Naive thymus-derived CD4-positive, alpha-beta T cell (primary cell): Measurements from ENCODE around the gene XRCC1. TPM values are rescaled to one million over a fixed set of nuclear protein-coding genes. Genes with fewer than 3 reads are reported as not detected.

Experiments used
- ATAC-seq: fragments of 150-1000 bp; cut with Tn5 transposase; 2 replicates; pipeline ENCODE4 v1.10.0; 2021; ENCODE audit warnings: mild to moderate bottlenecking, moderate library complexity
- CTCF ChIA-PET: fragments of 350-600 bp; sonication (Branson Sonifier 250); formaldehyde crosslinking; loops from one replicate; lab custom pipeline; 2021; ENCODE audit warnings: antibody characterized with exemption; lab: Charles Lee
- POLR2A ChIA-PET: fragments of 350-600 bp; sonication (Branson Sonifier 250); formaldehyde crosslinking; loops from one replicate; lab custom pipeline; 2021; ENCODE audit warnings: antibody characterized with exemption, inconsistent platforms; lab: Charles Lee
- DNase-seq, 9 donors: peaks; one replicate each; pipeline versions ENCODE4 v3.0.0 to v3.0.0-alpha.2; 2020 to 2022; ENCODE audit warnings: mixed read lengths in 1 of 9
- H3K27ac ChIP-seq: one replicate; pipeline ENCODE4 v1.7.0; 2013; ENCODE audit warnings: mild to moderate bottlenecking, low read depth, low read length, moderate library complexity
- H3K27me3 ChIP-seq, 2 donors: one replicate each; pipeline ENCODE4 v1.7.0; 2013; ENCODE audit warnings: low read length in 2 of 2, mild to moderate bottlenecking in 2 of 2, moderate library complexity in 2 of 2; ENCODE audit not compliant: control insufficient read depth in 2 of 2, insufficient read depth in 2 of 2
- H3K36me3 ChIP-seq, 3 experiments: 1 replicate in 2 of 3; 2 replicates in 1 of 3; pipeline ENCODE4 v1.7.0; 2013; ENCODE audit warnings: low read length in 3 of 3, mild to moderate bottlenecking in 3 of 3, moderate library complexity in 1 of 3; ENCODE audit not compliant: insufficient read depth in 3 of 3, control insufficient read depth in 2 of 3
- H3K4me1 ChIP-seq, 2 donors: one replicate each; pipeline ENCODE4 v1.7.0; 2013; ENCODE audit warnings: low read length in 2 of 2, mild to moderate bottlenecking in 2 of 2, moderate library complexity in 1 of 2; ENCODE audit not compliant: control insufficient read depth in 2 of 2, insufficient read depth in 2 of 2
- H3K4me3 ChIP-seq: 2 replicates; pipeline ENCODE4 v1.7.0; 2013; ENCODE audit warnings: mild to moderate bottlenecking, low read length
- H3K9me3 ChIP-seq, 3 experiments: 1 replicate in 2 of 3; 2 replicates in 1 of 3; pipeline ENCODE4 v1.7.0; 2013; ENCODE audit warnings: low read length in 3 of 3; ENCODE audit not compliant: control insufficient read depth in 2 of 3
- H3K27ac Mint-ChIP-seq, 9 donors: one replicate each; pipeline ENCODE4 v1.8.0; 2020 to 2022; ENCODE audit warnings: mixed read lengths in 9 of 9, mild to moderate bottlenecking in 8 of 9, moderate library complexity in 5 of 9, inconsistent platforms in 2 of 9
- H3K27me3 Mint-ChIP-seq, 5 donors: one replicate each; pipeline ENCODE4 v1.8.0; 2021 to 2022; ENCODE audit warnings: mixed read lengths in 5 of 5, mild to moderate bottlenecking in 1 of 5
- H3K36me3 Mint-ChIP-seq, 5 donors: one replicate each; pipeline ENCODE4 v1.8.0; 2020 to 2022; ENCODE audit warnings: mixed read lengths in 5 of 5, mild to moderate bottlenecking in 3 of 5, inconsistent platforms in 1 of 5
- H3K4me1 Mint-ChIP-seq, 7 donors: one replicate each; pipeline ENCODE4 v1.8.0; 2020 to 2022; ENCODE audit warnings: mixed read lengths in 7 of 7, mild to moderate bottlenecking in 3 of 7, inconsistent platforms in 1 of 7
- H3K4me3 Mint-ChIP-seq, 10 donors: one replicate each; pipeline ENCODE4 v1.8.0; 2020 to 2022; ENCODE audit warnings: mild to moderate bottlenecking in 10 of 10, mixed read lengths in 10 of 10, moderate library complexity in 6 of 10, inconsistent platforms in 2 of 10
- H3K9me3 Mint-ChIP-seq, 11 donors: one replicate each; pipeline ENCODE4 v1.8.0; 2020 to 2022; ENCODE audit warnings: mixed read lengths in 11 of 11, mild to moderate bottlenecking in 4 of 11, inconsistent platforms in 1 of 11, moderate library complexity in 1 of 11
- intact Hi-C, 2 donors: fragments of 100-400 bp; cut with micrococcal nuclease; formaldehyde crosslinking; loops; one replicate each; pipeline ENCODE4 v1.15.1; 2023
- polyA plus RNA-seq, 2 donors: library from polyadenylated mRNA; unstranded; fragments of 300-500 nt; fragmentation: Illumina TruSeq; gene quantifications; one replicate each; pipeline ENCODE4 v1.2.3, GENCODE V29; 2021
- total RNA-seq, 6 experiments: library from RNA in 5 of 6; stranded (reverse) in 5 of 6; gene quantifications; 1 replicate in 5 of 6; 2 replicates in 1 of 6; pipeline ENCODE4 v1.2.3 and lab custom pipeline; 2021 to 2026

XRCC1 gene
- total and polyA plus RNA-seq, 7 experiments from 2014 or later, result 27.2 to 36.1 (median 34.8) TPM

DNA sequence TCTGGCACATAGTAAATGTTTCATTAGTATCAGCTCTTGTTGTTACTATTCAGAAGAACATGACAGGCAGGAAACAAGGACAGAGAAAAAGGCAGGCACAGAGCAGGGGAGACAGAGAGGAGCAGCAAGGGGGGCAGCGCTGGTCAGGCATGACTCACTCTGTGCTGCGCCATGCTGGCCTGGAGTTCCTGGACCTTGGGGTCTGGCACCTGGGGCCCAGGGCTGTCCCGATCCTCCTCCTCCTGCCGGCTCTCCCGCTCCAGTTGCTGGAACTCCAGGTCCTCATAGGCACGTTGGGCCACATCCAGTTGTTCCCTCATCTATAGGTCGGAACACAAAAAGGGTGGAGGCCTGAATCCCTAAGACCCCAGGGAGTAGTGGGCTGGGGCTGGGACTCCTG lies 78.4 kb downstream of the XRCC1 start:
- H3K27ac Mint-ChIP-seq, result peak overlapping the region in 1 of 9 donors; percentile 59
- peaks cover 12 to 27% (median 25%) of the 10 kb centered on the region in 5 donors for H3K36me3 Mint-ChIP-seq

DNA sequence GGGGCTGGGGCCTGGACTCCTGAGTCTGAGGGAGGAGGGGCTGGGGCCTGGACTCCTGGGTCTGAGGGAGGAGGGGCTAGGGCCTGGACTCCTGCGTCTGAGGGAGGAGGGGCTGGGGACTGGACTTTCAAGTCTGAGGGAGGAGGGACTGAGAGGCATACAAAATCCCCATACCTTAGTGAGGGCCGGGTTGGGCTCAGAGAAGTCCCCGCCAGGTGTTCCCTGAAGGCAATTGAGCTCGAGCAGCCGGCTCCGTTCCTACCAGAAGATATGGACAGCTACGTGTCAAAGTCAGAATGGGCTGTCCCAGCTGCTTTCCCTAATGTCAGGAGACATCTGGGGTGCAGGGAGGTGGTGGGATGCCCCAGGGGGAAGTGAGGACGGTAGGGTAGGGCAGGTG lies 80.2 kb downstream of the XRCC1 start:
- H3K27me3 Mint-ChIP-seq, result no peaks in the 10 kb centered on the region
- intact Hi-C loops, result no loop called here
- Histone ChIP-seq H3K27ac (no peak overlapping the region), H3K4me1 (no peaks in the 10 kb centered on the region), H3K4me3 (no peak overlapping the region), H3K27me3 (no peaks in the 10 kb centered on the region), H3K9me3 (no peaks in the 10 kb centered on the region), H3K36me3 (peaks cover 0 to 62% (median 4%) of the 10 kb centered on the region in 3 experiments)
- DNase-seq (no peak), ATAC-seq (no peak)
- CTCF ChIA-PET, result interaction anchor here (0.8 kb wide), 1 partner anchor 48 kb away, joined by 3 read pairs; no protein-coding TSS in a partner anchor
- H3K4me1 Mint-ChIP-seq, result peaks cover 2 to 18% (median 8%) of the 10 kb centered on the region in 7 donors
- no peak overlapping the region for H3K4me3 Mint-ChIP-seq
- H3K36me3 Mint-ChIP-seq, result peaks cover 12 to 23% (median 17%) of the 10 kb centered on the region in 5 donors
- H3K27ac Mint-ChIP-seq, result no peak overlapping the region
- POLR2A ChIA-PET, result interaction anchor here (1.0 kb wide), 1 partner anchor 12 kb away, joined by 3 read pairs; no protein-coding TSS in a partner anchor
- no peaks in the 10 kb centered on the region for H3K9me3 Mint-ChIP-seq

More for the DNA sequence above, 78.4 kb downstream of the XRCC1 start:
- Histone ChIP-seq H3K36me3 (peaks cover 0 to 65% (median 4%) of the 10 kb centered on the region in 3 experiments), H3K27me3 (no peaks in the 10 kb centered on the region), H3K4me3 (no peak overlapping the region), H3K4me1 (no peaks in the 10 kb centered on the region), H3K27ac (no peak overlapping the region), H3K9me3 (no peaks in the 10 kb centered on the region)
- ChIA-PET POLR2A (no interaction called here), CTCF (interaction anchor here (1.8 kb wide), 1 partner anchor 50 kb away, joined by 6 read pairs; no protein-coding TSS in a partner anchor)
- Mint-ChIP-seq H3K4me1 (peaks cover 6 to 33% (median 11%) of the 10 kb centered on the region in 7 donors), H3K27me3 (no peaks in the 10 kb centered on the region), H3K9me3 (no peaks in the 10 kb centered on the region), H3K4me3 (peak overlapping the region in 1 of 10 donors; percentile 56)
- no peak for DNase-seq
- intact Hi-C loops, result no loop called here
- ATAC-seq, result no peak

Other genes starting within 250 kb of the XRCC1 start
- gene CD177, start 221.8 kb downstream of the XRCC1 start, total RNA-seq, result not detected
- gene CD177, start 221.8 kb downstream of the XRCC1 start, polyA plus RNA-seq, result not detected
- 1 to 10 TPM in 1 of 5 experiments, not detected in 4; 1.1 TPM for gene TEX101, start 160.6 kb downstream of the XRCC1 start, total RNA-seq
- gene TEX101, start 160.6 kb downstream of the XRCC1 start, polyA plus RNA-seq, result not detected
- 10 to 100 TPM in 1 of 5 experiments, 1 to 10 TPM in 4; 1.1 to 30.6 (median 6.1) TPM for gene LYPD3, start 109.9 kb downstream of the XRCC1 start, total RNA-seq
- 1 to 10 TPM; 6.5 to 9.1 TPM for gene LYPD3, start 109.9 kb downstream of the XRCC1 start, polyA plus RNA-seq
- gene PHLDB3, start 70.8 kb downstream of the XRCC1 start, total RNA-seq, result 10 to 100 TPM; 24.5 to 98.8 (median 43.3) TPM
- 1 to 10 TPM; 4.5 to 6.5 TPM for gene PHLDB3, start 70.8 kb downstream of the XRCC1 start, polyA plus RNA-seq
- gene ETHE1, start 48.3 kb downstream of the XRCC1 start, total RNA-seq, result 10 to 100 TPM; 20.3 to 58.6 (median 23.9) TPM
- 10 to 100 TPM; 58.0 to 59.3 TPM for gene ETHE1, start 48.3 kb downstream of the XRCC1 start, polyA plus RNA-seq
- 10 to 100 TPM in 2 of 5 experiments, 1 to 10 TPM in 3; 4.5 to 10.7 (median 5.6) TPM for gene ZNF575, start 42.3 kb downstream of the XRCC1 start, total RNA-seq
- gene ZNF575, start 42.3 kb downstream of the XRCC1 start, polyA plus RNA-seq, result 1 to 10 TPM; 2.7 to 3.5 TPM
- gene PINLYP, start 274 bp upstream of the XRCC1 start, total RNA-seq, result 1 to 10 TPM in 2 of 5 experiments, under 1 TPM in 3; 0.27 to 5.8 (median 0.59) TPM
- gene PINLYP, start 274 bp upstream of the XRCC1 start, polyA plus RNA-seq, result under 1 TPM in 1 of 2 donors, not detected in 1; 0.49 TPM
- 10 to 100 TPM; 13.5 to 43.8 (median 18.9) TPM for gene IRGQ, start 20.6 kb upstream of the XRCC1 start, total RNA-seq
- 1 to 10 TPM in 1 of 2 donors, under 1 TPM in 1; 0.32 to 1.1 TPM for gene IRGQ, start 20.6 kb upstream of the XRCC1 start, polyA plus RNA-seq
- 10 to 100 TPM in 4 of 5 experiments, 1 to 10 TPM in 1; 9.4 to 20.6 (median 19.5) TPM for gene ZNF576, start 21.1 kb upstream of the XRCC1 start, total RNA-seq
- 10 to 100 TPM in 1 of 2 donors, 1 to 10 TPM in 1; 8.6 to 15.7 TPM for gene ZNF576, start 21.1 kb upstream of the XRCC1 start, polyA plus RNA-seq
- gene SRRM5, start 36.6 kb upstream of the XRCC1 start, total RNA-seq, result 1 to 10 TPM in 3 of 5 experiments, under 1 TPM in 2; 0.56 to 1.7 (median 1.1) TPM
- gene SRRM5, start 36.6 kb upstream of the XRCC1 start, polyA plus RNA-seq, result 1 to 10 TPM in 1 of 2 donors, under 1 TPM in 1; 0.97 to 1.3 TPM
- gene ZNF428, start 44.1 kb upstream of the XRCC1 start, total RNA-seq, result 10 to 100 TPM; 21.7 to 29.1 (median 25.9) TPM
- 10 to 100 TPM; 13.1 to 16.1 TPM for gene ZNF428, start 44.1 kb upstream of the XRCC1 start, polyA plus RNA-seq
- gene CADM4, start 64.3 kb upstream of the XRCC1 start, total RNA-seq, result under 1 TPM; 0.35 to 0.97 (median 0.51) TPM
- 1 to 10 TPM in 1 of 2 donors, under 1 TPM in 1; 0.34 to 2.0 TPM for gene CADM4, start 64.3 kb upstream of the XRCC1 start, polyA plus RNA-seq
- gene PLAUR, start 94.6 kb upstream of the XRCC1 start, total RNA-seq, result 100 to 1,000 TPM in 1 of 5 experiments, 10 to 100 TPM in 2, 1 to 10 TPM in 2; 3.2 to 358 (median 14.4) TPM
- gene PLAUR, start 94.6 kb upstream of the XRCC1 start, polyA plus RNA-seq, result 1 to 10 TPM in 1 of 2 donors, under 1 TPM in 1; 0.77 to 3.2 TPM
- not detected for gene IRGC, start 140.5 kb upstream of the XRCC1 start, total RNA-seq
- not detected for gene IRGC, start 140.5 kb upstream of the XRCC1 start, polyA plus RNA-seq
- 10 to 100 TPM; 48.5 to 75.9 (median 53.9) TPM for gene SMG9, start 179.4 kb upstream of the XRCC1 start, total RNA-seq
- 1 to 10 TPM; 7.9 to 9.8 TPM for gene SMG9, start 179.4 kb upstream of the XRCC1 start, polyA plus RNA-seq
- gene KCNN4, start 205.4 kb upstream of the XRCC1 start, total RNA-seq, result 10 to 100 TPM; 12.8 to 53.4 (median 18.8) TPM
- 10 to 100 TPM in 1 of 2 donors, 1 to 10 TPM in 1; 8.1 to 16.0 TPM for gene KCNN4, start 205.4 kb upstream of the XRCC1 start, polyA plus RNA-seq
- under 1 TPM in 4 of 5 experiments, not detected in 1; 0.19 to 0.89 (median 0.61) TPM for gene LYPD5, start 226.9 kb upstream of the XRCC1 start, total RNA-seq
- gene LYPD5, start 226.9 kb upstream of the XRCC1 start, polyA plus RNA-seq, result under 1 TPM; 0.28 to 0.34 TPM